Activated B cell treated with CpG ODN at 0.5 μM for 24 hours (primary cell): ENCODE results near the gene RCC1. TPM values are rescaled to one million over a fixed set of nuclear protein-coding genes. Genes with fewer than 3 reads are reported as not detected.

Experiments used
- ATAC-seq: fragments of 200-7000 bp; cut with Tn5 transposase; one replicate; pipeline ENCODE4 v1.10.0; 2021; ENCODE audit warnings: low read depth, mild to moderate bottlenecking, moderate library complexity
- CTCF ChIA-PET: fragments of 350-600 bp; sonication (Branson Sonifier 250); formaldehyde crosslinking; loops from one replicate; lab custom pipeline; 2021; ENCODE audit warnings: antibody characterized with exemption; lab: Charles Lee
- POLR2A ChIA-PET: fragments of 350-600 bp; sonication (Branson Sonifier 250); formaldehyde crosslinking; loops from one replicate; lab custom pipeline; 2021; ENCODE audit warnings: antibody characterized with exemption; lab: Charles Lee
- DNase-seq: peaks from one replicate; pipeline ENCODE4 v3.0.0; 2022
- H3K27ac Mint-ChIP-seq: one replicate; pipeline ENCODE4 v1.8.0; 2020; ENCODE audit warnings: mixed read lengths
- H3K27me3 Mint-ChIP-seq: one replicate; pipeline ENCODE4 v1.8.0; 2021; ENCODE audit warnings: mixed read lengths
- H3K36me3 Mint-ChIP-seq: one replicate; pipeline ENCODE4 v1.8.0; 2021; ENCODE audit warnings: low read depth, mixed read lengths
- H3K4me1 Mint-ChIP-seq: one replicate; pipeline ENCODE4 v1.8.0; 2021; ENCODE audit warnings: mixed read lengths
- H3K4me3 Mint-ChIP-seq: one replicate; pipeline ENCODE4 v1.8.0; 2020; ENCODE audit warnings: mild to moderate bottlenecking, mixed read lengths
- H3K9me3 Mint-ChIP-seq: one replicate; pipeline ENCODE4 v1.8.0; 2020; ENCODE audit warnings: mixed read lengths
- CTCF ChIP-seq: fragments of 200-600 bp; IDR thresholded peaks from one replicate; pipeline ENCODE4 v1.8.0; 2022; ENCODE audit warnings: antibody characterized with exemption, mild to moderate bottlenecking
- intact Hi-C: fragments of 100-400 bp; cut with micrococcal nuclease; formaldehyde crosslinking; loops from one replicate; pipeline ENCODE4 v1.15.1; 2024
- total RNA-seq: library from RNA; stranded (reverse); gene quantifications from 2 replicates; pipeline ENCODE4 v1.2.3, GENCODE V29; 2022

Gene RCC1
- total RNA-seq, 1 donor from 2014 or later, result 47.5 TPM

GRCh38 chr1:28530456-28530855 is 24.6 kb downstream of the RCC1 start:
- Mint-ChIP-seq H3K9me3 (no peaks in the 10 kb centered on the region), H3K27ac (no peak overlapping the region), H3K27me3 (no peaks in the 10 kb centered on the region), H3K4me3 (no peak overlapping the region), H3K36me3 (peaks cover 34% of the 10 kb centered on the region), H3K4me1 (no peaks in the 10 kb centered on the region)
- ChIA-PET CTCF (no interaction called here), POLR2A (interaction anchor here (0.5 to 0.9 kb wide), 4 partner anchors 14 to 207 kb away, joined by 3 to 7 read pairs (median 4); partner anchors contain the start of gene YTHDF2)
- ATAC-seq, result no peak
- intact Hi-C loops, result no loop called here
- no peak for TF ChIP-seq CTCF
- no peak for DNase-seq

GRCh38 chr1:28534671-28535070 is 28.8 kb downstream of the RCC1 start:
- no peaks in the 10 kb centered on the region for H3K9me3 Mint-ChIP-seq
- TF ChIP-seq CTCF, result no peak
- ATAC-seq (no peak), DNase-seq (no peak)
- no peaks in the 10 kb centered on the region for H3K27me3 Mint-ChIP-seq
- ChIA-PET CTCF (no interaction called here), POLR2A (interaction anchor here (0.6 kb wide), 1 partner anchor 324 kb away, joined by 11 read pairs; no protein-coding TSS in a partner anchor)
- H3K4me3 Mint-ChIP-seq, result no peak overlapping the region
- no peaks in the 10 kb centered on the region for H3K4me1 Mint-ChIP-seq
- no peak overlapping the region for H3K27ac Mint-ChIP-seq
- intact Hi-C loops, result no loop called here
- peaks cover 61% of the 10 kb centered on the region for H3K36me3 Mint-ChIP-seq

GRCh38 chr1:28535180-28535579 is 29.3 kb downstream of the RCC1 start:
- ChIA-PET POLR2A (no interaction called here), CTCF (no interaction called here)
- DNase-seq, result no peak
- Mint-ChIP-seq H3K4me3 (no peak overlapping the region), H3K27me3 (no peaks in the 10 kb centered on the region), H3K36me3 (peaks cover 57% of the 10 kb centered on the region), H3K9me3 (no peaks in the 10 kb centered on the region), H3K4me1 (no peaks in the 10 kb centered on the region), H3K27ac (no peak overlapping the region)
- no peak for ATAC-seq
- intact Hi-C loops, result no loop called here
- TF ChIP-seq CTCF, result no peak

- no peak for DNase-seq
- POLR2A ChIA-PET, result interaction anchor here (0.5 to 1.4 kb wide), 2 partner anchors 20 to 44 kb away, joined by 4 to 8 read pairs; no protein-coding TSS in a partner anchor
- no peak overlapping the region for H3K4me3 Mint-ChIP-seq
- no peak overlapping the region for H3K27ac Mint-ChIP-seq
- CTCF ChIA-PET, result no interaction called here
- intact Hi-C loops, result no loop called here
- TF ChIP-seq CTCF, result no peak
- H3K27me3 Mint-ChIP-seq, result no peaks in the 10 kb centered on the region
- no peaks in the 10 kb centered on the region for H3K4me1 Mint-ChIP-seq
- H3K9me3 Mint-ChIP-seq, result no peaks in the 10 kb centered on the region
- peaks cover 41% of the 10 kb centered on the region for H3K36me3 Mint-ChIP-seq
- ATAC-seq, result no peak
These were observed 31.8 kb downstream of the RCC1 start for GRCh38 chr1:28537457-28538199.

GRCh38 chr1:28538286-28538685 is 32.4 kb downstream of the RCC1 start:
- no peak overlapping the region for H3K27ac Mint-ChIP-seq
- H3K4me3 Mint-ChIP-seq, result no peak overlapping the region
- DNase-seq (no peak), ATAC-seq (no peak)
- intact Hi-C loops, result no loop called here
- ChIA-PET POLR2A (interaction anchor here (0.5 to 1.4 kb wide), 2 partner anchors 19 to 43 kb away, joined by 4 to 8 read pairs; no protein-coding TSS in a partner anchor), CTCF (no interaction called here)
- H3K27me3 Mint-ChIP-seq, result no peaks in the 10 kb centered on the region
- H3K9me3 Mint-ChIP-seq, result no peaks in the 10 kb centered on the region
- peaks cover 41% of the 10 kb centered on the region for H3K36me3 Mint-ChIP-seq
- H3K4me1 Mint-ChIP-seq, result no peaks in the 10 kb centered on the region
- no peak for TF ChIP-seq CTCF
